GM19351 (cell line): ENCODE results near the gene RASSF5.

Source experiments
- ATAC-seq: cut with Tn5 transposase; IDR thresholded peaks from one replicate; pipeline ENCODE4 v1.9.1; 2021; ENCODE audit warnings: mild to moderate bottlenecking, moderate library complexity; ENCODE audit not compliant: unreplicated experiment

The RASSF5 gene

GRCh38 chr1:206582537-206582936 is 75.2 kb downstream of the RASSF5 start:
- ATAC-seq, result no peak

GRCh38 chr1:206582971-206583706 is 75.8 kb downstream of the RASSF5 start:
- ATAC-seq, result no peak

- ATAC-seq, result no peak
Measured at GRCh38 chr1:206583707-206584648, 76.6 kb downstream of the RASSF5 start.

GRCh38 chr1:206584683-206585082 is 77.4 kb downstream of the RASSF5 start:
- ATAC-seq, result no peak

GRCh38 chr1:206586501-206587445 is 79.4 kb downstream of the RASSF5 start:
- no peak for ATAC-seq

GRCh38 chr1:206587904-206588303 is 80.6 kb downstream of the RASSF5 start:
- ATAC-seq, result no peak

GRCh38 chr1:206588492-206588891 is 81.2 kb downstream of the RASSF5 start:
- ATAC-seq, result no peak

GRCh38 chr1:206589206-206589605 is 81.9 kb downstream of the RASSF5 start:
- ATAC-seq, result no peak

GRCh38 chr1:206590025-206590758 is 82.9 kb downstream of the RASSF5 start:
- ATAC-seq, result no peak

- no peak for ATAC-seq
Measured at GRCh38 chr1:206591226-206591625, 83.9 kb downstream of the RASSF5 start.

GRCh38 chr1:206591696-206592095 is 84.4 kb downstream of the RASSF5 start:
- no peak for ATAC-seq

- ATAC-seq, result no peak
Measured at GRCh38 chr1:206593351-206593925, 86.1 kb downstream of the RASSF5 start.

- no peak for ATAC-seq
Measured at GRCh38 chr1:206595581-206596318, 88.4 kb downstream of the RASSF5 start.

- ATAC-seq, result no peak
Measured at GRCh38 chr1:206596319-206596666, 89.0 kb downstream of the RASSF5 start.

- no peak for ATAC-seq
Measured at GRCh38 chr1:206600527-206600926, 93.2 kb downstream of the RASSF5 start.

GRCh38 chr1:206604861-206605260 is 97.5 kb downstream of the RASSF5 start:
- ATAC-seq, result no peak

- no peak for ATAC-seq
Measured at GRCh38 chr1:206606867-206607266, 99.5 kb downstream of the RASSF5 start.

GRCh38 chr1:206608108-206608698 is 100.9 kb downstream of the RASSF5 start:
- ATAC-seq, result no peak
